Hypothalamus (tissue), 51 donors: ENCODE measurements around the gene CIB4.

ENCODE experiments used
- DNase-seq, 51 donors: peaks; one replicate each; lab custom pipeline; 2025; lab: John Stamatoyannopoulos, UW

CIB4 gene

GRCh38 chr2:26534865-26535662, 106.1 kb downstream of the CIB4 start:
- no peak for DNase-seq

GRCh38 chr2:26534098-26534864, 106.9 kb downstream of the CIB4 start:
- no peak for DNase-seq

DNA sequence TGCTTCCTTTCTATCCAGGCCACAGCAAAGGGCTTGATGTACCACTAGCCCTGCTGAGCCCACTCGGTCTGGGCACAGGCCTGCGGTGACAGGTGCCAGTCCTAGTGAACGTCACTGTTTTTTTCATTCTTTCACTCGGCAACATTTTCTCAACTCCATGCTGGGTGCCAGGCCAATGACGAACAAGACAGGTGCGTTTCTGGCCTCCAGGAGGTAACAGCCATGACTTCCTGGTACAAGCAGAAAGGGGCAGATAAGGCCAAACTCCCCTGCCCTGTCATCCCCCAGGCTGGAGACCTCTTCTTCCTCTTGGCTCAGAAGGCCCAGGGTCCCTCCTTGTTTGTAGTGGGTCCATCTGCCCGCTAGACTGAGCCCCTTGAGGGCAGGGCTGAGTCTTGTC, 107.5 kb downstream of the CIB4 start:
- no peak for DNase-seq

DNA sequence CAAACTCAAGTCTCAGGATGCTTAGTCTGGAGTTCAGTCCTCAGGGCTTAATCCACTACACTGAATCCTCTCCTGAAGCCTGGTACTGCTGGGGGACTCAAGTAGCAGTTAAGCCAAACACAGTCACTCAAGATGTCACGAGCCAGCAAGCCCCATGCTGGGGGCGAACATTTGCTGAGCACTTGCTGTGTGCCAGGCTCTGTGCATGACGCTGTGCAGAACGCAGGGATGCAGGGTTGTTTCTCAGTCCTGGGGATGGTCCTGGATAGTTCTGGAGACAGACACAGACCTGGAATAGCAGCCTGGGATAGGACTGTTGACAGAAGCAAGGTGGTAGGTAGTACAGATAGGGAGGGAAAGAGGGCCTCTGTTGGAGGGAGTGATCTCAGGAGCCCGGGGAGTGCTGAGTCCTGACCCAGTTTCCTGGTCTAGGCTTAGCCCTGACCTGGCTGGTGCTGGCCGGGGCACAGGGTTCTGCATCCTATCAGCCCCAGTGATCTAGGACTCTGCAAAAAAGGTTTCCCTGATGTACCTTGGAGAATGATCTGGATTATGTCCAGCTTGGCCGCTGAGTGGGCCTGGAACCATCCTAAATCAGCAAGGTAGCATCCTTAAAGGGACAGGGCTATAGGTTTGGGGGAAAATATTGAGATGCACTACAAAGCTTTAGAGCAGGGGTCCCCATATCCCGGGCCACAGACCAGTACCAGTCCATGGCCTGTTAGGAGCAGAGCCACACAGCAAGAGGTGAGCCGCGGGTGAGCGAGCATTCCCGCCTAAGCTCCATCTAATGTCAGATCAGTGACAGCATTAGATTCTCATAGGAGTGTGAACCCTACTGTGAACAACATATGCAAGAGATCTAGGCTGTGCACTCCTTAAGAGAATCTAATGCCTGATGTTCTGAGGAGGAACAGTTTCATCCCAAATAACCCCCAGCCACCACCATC, 108.6 kb downstream of the CIB4 start:
- DNase-seq = no peak
